HTERT RPE-1 (cell line): ENCODE data around the gene ACOD1.

ENCODE experiments used
- in situ Hi-C: fragments of 300-500 bp; cut with MboI; formaldehyde crosslinking; loops from 4 replicates; pipeline ENCODE4 v1.14.3; 2020; ENCODE audit warnings: low sequenced_read_pairs

ACOD1 gene

DNA sequence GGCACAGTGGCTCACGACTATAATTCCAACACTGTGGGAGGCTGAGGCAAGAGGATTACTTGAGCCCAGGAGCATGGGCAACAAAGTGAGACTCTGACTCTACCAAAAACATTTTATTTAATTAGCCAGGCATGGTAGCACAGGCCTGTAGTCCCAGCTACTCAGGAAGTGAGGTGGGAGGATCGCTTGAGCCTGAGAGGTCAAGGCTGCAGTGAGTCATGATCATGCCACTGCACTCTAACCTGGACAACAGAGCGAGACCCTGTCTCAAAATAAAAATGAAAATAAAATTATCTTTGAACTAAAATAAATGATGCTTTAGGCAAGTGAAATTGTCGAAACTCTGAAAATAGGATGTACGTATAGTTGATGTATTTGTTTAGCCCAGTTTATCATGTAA is 35.4 kb downstream of the ACOD1 start:
- in situ Hi-C loops, result no loop called here

DNA sequence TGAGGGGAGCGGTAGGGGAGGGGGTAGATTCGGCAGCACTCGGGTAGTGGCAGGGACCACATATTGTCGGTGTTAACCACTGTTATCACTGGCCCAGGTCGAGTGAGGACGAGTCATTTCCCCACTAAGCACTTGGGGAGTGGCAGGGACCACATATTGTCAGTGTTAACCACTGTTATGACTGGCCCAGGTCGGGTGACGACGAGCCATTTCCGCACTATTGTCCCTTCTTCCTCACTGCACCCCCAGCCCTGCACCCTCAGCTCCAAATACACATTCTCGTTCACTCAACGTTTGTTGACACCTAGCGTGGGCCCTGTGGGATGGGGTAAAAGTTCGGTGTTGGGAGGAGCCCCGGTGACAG is 43.1 kb downstream of the ACOD1 start:
- in situ Hi-C loops, result no loop called here

DNA sequence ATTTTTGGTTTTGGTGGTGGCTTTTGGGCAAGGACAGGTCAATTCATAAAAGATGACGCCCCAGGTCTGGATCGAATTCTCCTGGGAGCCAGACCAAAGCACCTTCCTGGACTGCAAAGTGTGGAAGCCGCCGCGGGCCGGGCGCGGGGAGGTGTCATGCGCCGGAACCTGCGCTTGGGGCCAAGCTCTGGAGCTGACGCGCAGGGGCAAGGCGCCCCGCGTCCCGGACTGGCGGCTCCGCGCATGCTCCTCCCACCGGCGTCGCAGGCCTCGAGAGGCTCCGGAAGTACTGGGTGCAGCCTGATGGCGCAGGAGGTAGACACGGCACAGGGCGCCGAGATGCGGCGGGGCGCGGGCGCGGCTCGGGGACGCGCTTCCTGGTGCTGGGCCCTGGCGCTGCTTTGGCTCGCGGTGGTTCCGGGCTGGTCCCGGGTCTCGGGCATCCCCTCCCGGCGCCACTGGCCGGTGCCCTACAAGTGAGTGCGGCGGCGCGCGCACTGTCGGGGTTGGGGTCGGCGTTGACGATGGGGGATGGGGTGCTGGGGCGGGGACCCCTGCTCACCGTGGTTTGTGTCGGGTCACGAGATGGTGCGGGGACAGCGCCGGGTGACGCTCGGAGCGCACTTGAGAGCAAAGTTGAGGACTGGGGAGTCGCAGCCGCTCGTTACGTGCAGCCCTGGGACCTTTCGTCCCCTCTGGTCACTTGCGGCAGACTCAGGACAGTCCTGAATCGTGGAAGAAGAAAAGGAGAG is 43.7 kb downstream of the ACOD1 start, which contains the start of gene CLN5:
CLN5 (plus strand) TSS at position 286 of the 752 bp plus-strand sequence; CDS start at position 304, 18 bp downstream.
- in situ Hi-C loops, result no loop called here

DNA sequence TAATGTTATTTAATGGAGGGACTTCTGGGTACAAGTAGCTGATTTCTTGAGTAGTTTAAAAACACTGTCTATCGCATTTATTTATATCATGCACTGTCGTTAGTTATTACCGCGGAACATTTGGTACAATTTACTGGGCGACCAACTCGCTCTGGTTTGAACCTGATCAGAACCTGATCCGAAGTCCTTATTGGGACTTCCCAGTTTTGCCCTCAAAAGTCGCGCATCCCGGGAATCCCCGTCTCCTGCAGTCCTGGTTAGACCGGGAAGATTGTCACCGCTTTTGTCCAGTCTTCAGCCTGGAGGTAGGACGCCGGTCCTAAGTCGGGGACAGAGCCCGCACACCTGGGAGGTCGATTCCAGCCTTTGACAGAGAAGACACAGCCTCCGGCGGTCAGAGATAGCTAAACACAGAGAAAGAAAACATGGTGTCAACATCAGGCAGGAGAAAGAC is 44.3 kb downstream of the ACOD1 start:
- in situ Hi-C loops, result no loop called here

DNA sequence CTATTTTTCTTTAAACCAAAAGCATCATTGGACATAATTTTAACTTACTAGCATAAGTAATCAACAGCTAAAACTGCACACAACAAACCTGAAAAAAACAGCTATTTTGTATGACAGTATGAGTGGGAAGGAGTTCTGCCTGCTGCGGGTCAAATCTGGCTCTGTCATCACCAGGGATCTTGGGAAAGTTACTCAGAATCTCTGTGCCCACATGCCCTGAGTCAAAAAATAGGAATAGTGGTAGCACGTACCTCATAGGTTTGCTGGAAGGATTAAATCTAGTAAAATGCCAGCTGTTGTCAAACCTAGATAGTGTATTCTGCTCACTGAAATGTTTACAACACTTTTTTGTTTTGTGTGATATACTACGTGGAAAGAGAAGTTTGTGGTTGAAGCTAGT is 44.7 kb downstream of the ACOD1 start:
- in situ Hi-C loops, result no loop called here

DNA sequence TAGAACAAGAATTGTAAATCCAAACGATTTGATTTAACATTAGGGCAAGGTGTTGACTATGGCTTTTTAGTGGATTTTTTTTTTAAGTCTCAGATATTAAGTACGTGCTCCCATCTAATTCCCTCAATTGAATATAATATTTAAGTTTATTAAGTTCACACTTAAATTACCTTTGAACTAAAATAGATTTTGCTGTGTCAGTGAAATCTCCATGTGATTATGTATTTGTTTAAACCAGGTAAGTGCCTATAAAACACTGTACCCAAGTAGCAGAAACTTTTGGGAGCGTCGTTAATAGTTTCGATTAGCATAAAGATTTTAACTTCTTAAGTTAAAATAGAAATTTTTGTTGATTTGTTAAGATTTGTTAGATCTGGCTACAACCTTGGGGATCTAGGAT is 45.2 kb downstream of the ACOD1 start:
- in situ Hi-C loops, result no loop called here

DNA sequence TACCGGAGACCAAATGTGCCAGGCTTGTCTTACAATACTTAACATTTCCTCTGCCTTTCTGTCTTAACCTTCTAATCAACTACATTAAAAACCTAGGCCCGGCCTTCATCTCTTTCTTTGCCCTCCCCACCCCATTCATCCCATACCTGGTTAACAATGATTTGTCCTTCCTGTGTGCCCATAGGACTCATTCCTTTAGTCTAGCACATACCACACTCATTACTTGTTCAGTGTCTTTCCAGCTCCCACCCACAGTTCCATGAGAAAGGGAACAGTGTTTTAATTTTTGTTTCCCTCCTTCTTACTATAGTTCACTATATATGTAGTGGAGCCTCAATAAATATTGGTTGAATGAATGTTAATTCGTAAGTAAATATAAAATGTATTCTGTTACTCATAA is 46.0 kb downstream of the ACOD1 start:
- in situ Hi-C loops, result no loop called here

DNA sequence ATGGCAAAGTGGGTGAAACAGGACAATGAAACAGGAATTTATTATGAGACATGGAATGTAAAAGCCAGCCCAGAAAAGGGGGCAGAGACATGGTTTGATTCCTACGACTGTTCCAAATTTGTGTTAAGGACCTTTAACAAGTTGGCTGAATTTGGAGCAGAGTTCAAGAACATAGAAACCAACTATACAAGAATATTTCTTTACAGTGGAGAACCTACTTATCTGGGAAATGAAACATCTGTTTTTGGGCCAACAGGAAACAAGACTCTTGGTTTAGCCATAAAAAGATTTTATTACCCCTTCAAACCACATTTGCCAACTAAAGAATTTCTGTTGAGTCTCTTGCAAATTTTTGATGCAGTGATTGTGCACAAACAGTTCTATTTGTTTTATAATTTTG is 52.2 kb downstream of the ACOD1 start:
- in situ Hi-C loops, result no loop called here

DNA sequence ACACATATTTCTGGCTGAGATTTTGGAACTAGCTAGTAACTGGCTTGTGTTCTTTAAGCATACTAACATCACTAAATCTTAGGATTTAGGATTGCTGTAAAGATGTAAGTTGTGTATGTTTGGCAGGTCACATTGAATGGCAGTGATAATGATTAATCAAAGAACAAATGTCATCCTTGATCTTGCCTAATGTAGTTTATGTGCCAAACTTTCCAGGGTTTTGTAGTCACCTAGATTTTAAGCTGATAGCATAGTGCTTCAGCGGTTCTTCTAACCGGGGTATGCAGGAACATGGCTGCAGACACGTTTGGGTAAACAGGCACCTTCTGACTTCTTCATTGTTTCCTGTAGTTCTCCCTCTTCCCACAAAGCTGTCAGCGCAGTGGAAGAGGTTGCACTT is 53.2 kb downstream of the ACOD1 start:
- in situ Hi-C loops, result no loop called here

DNA sequence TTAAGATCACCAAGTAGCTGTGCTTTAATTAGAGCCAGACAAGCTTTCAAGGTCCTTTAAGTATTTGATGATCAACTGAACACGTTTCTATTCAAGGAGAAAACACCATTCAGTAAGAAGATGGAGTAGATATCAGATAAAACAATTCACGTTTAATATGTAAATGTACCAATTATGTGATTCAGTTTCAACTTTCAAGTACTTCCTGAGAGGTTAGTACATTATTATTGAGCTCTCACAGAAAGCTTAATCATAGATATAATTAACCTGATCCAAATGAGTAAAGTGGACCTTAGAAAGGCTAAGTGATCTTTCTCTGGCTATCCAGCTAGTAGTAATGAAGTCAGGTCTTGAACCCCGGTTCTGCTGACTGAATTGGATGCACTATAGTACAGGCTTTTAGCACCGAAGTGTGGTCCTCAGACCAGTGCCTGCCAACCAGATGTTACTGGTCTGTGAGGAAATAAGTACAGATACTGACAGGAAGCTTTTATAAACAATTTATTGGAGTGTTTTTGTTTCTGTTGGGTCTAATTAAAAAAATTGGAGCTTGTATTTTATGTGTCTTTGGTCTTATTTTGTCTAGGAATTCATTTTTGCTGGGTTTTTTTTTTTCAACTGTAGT is 53.8 kb downstream of the ACOD1 start:
- in situ Hi-C loops, result no loop called here

DNA sequence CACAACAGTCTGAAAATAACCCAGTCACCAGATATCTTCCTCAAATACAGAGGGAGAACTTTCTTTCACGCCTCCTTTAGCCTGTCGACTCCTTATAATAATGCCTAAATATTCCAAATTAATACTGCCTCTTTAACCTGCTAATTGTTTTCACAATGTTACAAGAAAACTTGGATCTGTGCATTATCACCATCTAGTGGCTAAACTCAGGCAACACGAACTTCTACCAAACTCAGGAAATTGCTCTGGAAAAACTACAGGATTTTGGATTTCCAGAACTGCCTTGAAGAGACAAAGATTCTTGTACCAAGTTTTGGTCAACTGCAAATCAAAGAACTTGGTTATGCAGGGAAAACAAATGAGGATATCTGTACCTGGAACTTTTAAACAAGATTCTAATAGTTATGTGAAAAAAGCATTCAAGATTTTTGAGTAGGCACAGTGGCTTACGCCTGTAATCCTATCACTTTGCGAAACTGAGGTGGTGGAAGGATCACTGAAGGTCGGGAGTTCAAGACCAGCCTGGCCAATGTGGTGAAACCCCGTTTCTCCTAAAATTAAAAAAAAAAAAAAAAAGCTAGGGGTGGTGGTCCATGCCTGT is 54.4 kb downstream of the ACOD1 start:
- in situ Hi-C loops, result no loop called here
